ENCODE results near the gene CA5A.
A peak's percentile ranks its signal among the peaks of the same experiment; 100 is the strongest.
"Not testable (repeated sequence)": the region's sequence is repeated elsewhere in the genome, so short reads cannot be mapped to it uniquely, and the experiment has no call there.

CA5A gene

GRCh38 chr16:87936375-87937230 lies at the start of gene CA5A:
Gene CA5A (minus strand): TSS chr16:87936529. CDS start chr16:87936450, 79 bp downstream.
- no peak for DNase-seq

- not testable (repeated sequence) for DNase-seq
Measured at GRCh38 chr16:87985493-87985892, 49.2 kb upstream of the CA5A start.

GRCh38 chr16:87984632-87985267 lies 48.4 kb upstream of the CA5A start:
- no peak for DNase-seq

GRCh38 chr16:87984180-87984579 lies 47.9 kb upstream of the CA5A start:
- not testable (repeated sequence) for DNase-seq

- not testable (repeated sequence) for DNase-seq
Measured at GRCh38 chr16:87983737-87984097, 47.4 kb upstream of the CA5A start.

- not testable (repeated sequence) for DNase-seq
Measured at GRCh38 chr16:87983072-87983736, 46.9 kb upstream of the CA5A start.

GRCh38 chr16:87982581-87983041 lies 46.3 kb upstream of the CA5A start:
- no peak for DNase-seq

- not testable (repeated sequence) for DNase-seq
Measured at GRCh38 chr16:87981376-87981775, 45.0 kb upstream of the CA5A start.

GRCh38 chr16:87979911-87980630 lies 43.7 kb upstream of the CA5A start:
- not testable (repeated sequence) for DNase-seq

- no peak for DNase-seq
Measured at GRCh38 chr16:87979352-87979751, 43.0 kb upstream of the CA5A start.

- DNase-seq, result no peak
Measured at GRCh38 chr16:87978127-87978526, 41.8 kb upstream of the CA5A start.

- DNase-seq, result no peak
Measured at GRCh38 chr16:87976665-87977064, 40.3 kb upstream of the CA5A start.

- no peak for DNase-seq
Measured at GRCh38 chr16:87974178-87974577, 37.8 kb upstream of the CA5A start.

GRCh38 chr16:87973717-87974116 lies 37.4 kb upstream of the CA5A start:
- no peak for DNase-seq

GRCh38 chr16:87971933-87972332 lies 35.6 kb upstream of the CA5A start:
- no peak for DNase-seq

- no peak for DNase-seq
Measured at GRCh38 chr16:87970186-87970585, 33.9 kb upstream of the CA5A start.

GRCh38 chr16:87968541-87968940 lies 32.2 kb upstream of the CA5A start:
- no peak for DNase-seq

- DNase-seq, result no peak
Measured at GRCh38 chr16:87966685-87967185, 30.4 kb upstream of the CA5A start.

- DNase-seq, result no peak
Measured at GRCh38 chr16:87966064-87966645, 29.8 kb upstream of the CA5A start.

- no peak for DNase-seq
Measured at GRCh38 chr16:87965417-87965816, 29.1 kb upstream of the CA5A start.

- DNase-seq, result no peak
Measured at GRCh38 chr16:87964049-87964659, 27.8 kb upstream of the CA5A start.

GRCh38 chr16:87963400-87963799 lies 27.1 kb upstream of the CA5A start:
- peak; percentile 50 for DNase-seq
